GM18858 (cell line): ENCODE data around the gene SLC17A9.

Experiments used
- ATAC-seq: cut with Tn5 transposase; IDR thresholded peaks from one replicate; pipeline ENCODE4 v1.9.1; 2021; ENCODE audit not compliant: unreplicated experiment

Gene SLC17A9

GRCh38 chr20:63000036-63000435 is 47.5 kb downstream of the SLC17A9 start:
- ATAC-seq: no peak

GRCh38 chr20:63000958-63001357 is 48.4 kb downstream of the SLC17A9 start:
- no peak for ATAC-seq

GRCh38 chr20:63002511-63002910 is 50.0 kb downstream of the SLC17A9 start:
- no peak for ATAC-seq

GRCh38 chr20:63003546-63003945 is 51.0 kb downstream of the SLC17A9 start:
- ATAC-seq: no peak

GRCh38 chr20:63004607-63005364 is 52.3 kb downstream of the SLC17A9 start:
- no peak for ATAC-seq

GRCh38 chr20:63005365-63005861 is 52.9 kb downstream of the SLC17A9 start:
- no peak for ATAC-seq

- no peak for ATAC-seq
Measured at GRCh38 chr20:63005862-63006539, 53.5 kb downstream of the SLC17A9 start.

GRCh38 chr20:63006540-63007359 is 54.2 kb downstream of the SLC17A9 start, which contains the start of gene BHLHE23:
TSS of gene BHLHE23 (minus strand) at chr20:63006964. CDS start at chr20:63006774, 190 bp downstream.
- ATAC-seq: no peak

GRCh38 chr20:63007360-63007645 is 54.8 kb downstream of the SLC17A9 start:
- no peak for ATAC-seq

GRCh38 chr20:63007646-63008488 is 55.4 kb downstream of the SLC17A9 start:
- no peak for ATAC-seq

GRCh38 chr20:63008541-63009044 is 56.1 kb downstream of the SLC17A9 start:
- ATAC-seq: no peak

GRCh38 chr20:63009045-63009961 is 56.8 kb downstream of the SLC17A9 start:
- ATAC-seq: no peak

- peak; percentile 50 for ATAC-seq
Measured at GRCh38 chr20:63009988-63010769, 57.7 kb downstream of the SLC17A9 start.

GRCh38 chr20:63011798-63012197 is 59.3 kb downstream of the SLC17A9 start:
- ATAC-seq: no peak

- no peak for ATAC-seq
Measured at GRCh38 chr20:63013207-63013606, 60.7 kb downstream of the SLC17A9 start.

GRCh38 chr20:63014287-63014686 is 61.8 kb downstream of the SLC17A9 start:
- no peak for ATAC-seq

- ATAC-seq: no peak
Measured at GRCh38 chr20:63014710-63015109, 62.2 kb downstream of the SLC17A9 start.

GRCh38 chr20:63015147-63015661 is 62.7 kb downstream of the SLC17A9 start:
- no peak for ATAC-seq
